H9 (cell line): ENCODE data around the gene MAP3K1. TPM values are rescaled to one million over a fixed set of nuclear protein-coding genes. Genes with fewer than 3 reads are reported as not detected.

Experiments used
- DNase-seq: peaks from one replicate; pipeline ENCODE4 v3.0.0-alpha.2; 2017
- H2AFZ ChIP-seq: one replicate; pipeline ENCODE4 v1.6.1; 2013; ENCODE audit warnings: mild to moderate bottlenecking, low read length, control low read depth, moderate library complexity
- H2AK5ac ChIP-seq: 2 replicates; pipeline ENCODE4 v1.6.1; 2013; ENCODE audit warnings: low read length, control low read depth, mixed read lengths; ENCODE audit not compliant: insufficient read length
- H2BK120ac ChIP-seq: one replicate; pipeline ENCODE4 v1.6.1; 2013; ENCODE audit warnings: low read depth, mild to moderate bottlenecking, low read length, control low read depth, inconsistent platforms; ENCODE audit not compliant: poor library complexity, severe bottlenecking
- H2BK12ac ChIP-seq: 2 replicates; pipeline ENCODE4 v1.6.1; 2013; ENCODE audit warnings: low read length, control low read depth, mixed read lengths, low read depth; ENCODE audit not compliant: insufficient read length
- H2BK15ac ChIP-seq: 2 replicates; pipeline ENCODE4 v1.6.1; 2013; ENCODE audit warnings: low read depth, low read length, control low read depth
- H2BK20ac ChIP-seq: one replicate; pipeline ENCODE4 v1.6.1; 2013; ENCODE audit warnings: low read depth, mild to moderate bottlenecking, low read length, control low read depth, inconsistent platforms; ENCODE audit not compliant: poor library complexity, severe bottlenecking
- H2BK5ac ChIP-seq: 2 replicates; pipeline ENCODE4 v1.6.1; 2013; ENCODE audit warnings: low read length, control low read depth, mixed read lengths; ENCODE audit not compliant: insufficient read length
- H3K14ac ChIP-seq: 2 replicates; pipeline ENCODE4 v1.6.1; 2013; ENCODE audit warnings: low read length, control low read depth; ENCODE audit not compliant: insufficient read depth
- H3K18ac ChIP-seq: 2 replicates; pipeline ENCODE4 v1.6.1; 2013; ENCODE audit warnings: low read depth, mild to moderate bottlenecking, mixed read lengths, low read length, control low read depth; ENCODE audit not compliant: insufficient read length
- H3K23ac ChIP-seq: 2 replicates; pipeline ENCODE4 v1.6.1; 2013; ENCODE audit warnings: low read length, control low read depth, mixed read lengths, low read depth; ENCODE audit not compliant: insufficient read length
- H3K23me2 ChIP-seq: 2 replicates; pipeline ENCODE4 v1.6.1; 2013; ENCODE audit warnings: low read depth, mild to moderate bottlenecking, mixed read lengths, low read length, control low read depth; ENCODE audit not compliant: insufficient read length, poor library complexity, severe bottlenecking
- H3K27ac ChIP-seq: 2 replicates; pipeline ENCODE4 v1.5.1; 2013; ENCODE audit warnings: low read length, control low read depth, mixed read lengths, low read depth; ENCODE audit not compliant: insufficient read length
- H3K27me3 ChIP-seq: 2 replicates; pipeline ENCODE4 v1.6.1; 2013; ENCODE audit warnings: low read length, control low read depth, inconsistent platforms; ENCODE audit not compliant: insufficient read depth
- H3K4ac ChIP-seq: 2 replicates; pipeline ENCODE4 v1.6.1; 2013; ENCODE audit warnings: low read depth, mild to moderate bottlenecking, control low read depth, inconsistent platforms, low read length, moderate library complexity
- H3K4me1 ChIP-seq: 2 replicates; pipeline ENCODE4 v1.6.1; 2013; ENCODE audit warnings: low read length, control low read depth, inconsistent platforms; ENCODE audit not compliant: insufficient read depth
- H3K4me2 ChIP-seq: 2 replicates; pipeline ENCODE4 v1.6.1; 2013; ENCODE audit warnings: low read length, control low read depth, mixed read lengths; ENCODE audit not compliant: insufficient read length, insufficient read depth
- H3K56ac ChIP-seq: 2 replicates; pipeline ENCODE4 v1.6.1; 2013; ENCODE audit warnings: low read depth, mild to moderate bottlenecking, mixed read lengths, low read length, control low read depth; ENCODE audit not compliant: insufficient read length
- H3K79me1 ChIP-seq: 2 replicates; pipeline ENCODE4 v1.6.1; 2013; ENCODE audit warnings: low read depth, mild to moderate bottlenecking, moderate library complexity, low read length, control low read depth, inconsistent platforms; ENCODE audit not compliant: insufficient read depth, poor library complexity, severe bottlenecking
- H3K79me2 ChIP-seq: 2 replicates; pipeline ENCODE4 v1.6.1; 2013; ENCODE audit warnings: low read length, control low read depth, inconsistent platforms; ENCODE audit not compliant: insufficient read depth
- H3K9ac ChIP-seq: 2 replicates; pipeline ENCODE4 v1.6.1; 2013; ENCODE audit warnings: low read length, control low read depth, mixed read lengths; ENCODE audit not compliant: insufficient read length; ENCODE audit errors: extremely low read depth
- H3K9me3 ChIP-seq: one replicate; pipeline ENCODE4 v1.6.1; 2013; ENCODE audit warnings: low read depth, low read length, inconsistent platforms; ENCODE audit not compliant: control insufficient read depth
- H3T11ph ChIP-seq: one replicate; pipeline ENCODE4 v1.6.1; 2013; ENCODE audit warnings: mild to moderate bottlenecking, low read length, control low read depth, inconsistent platforms
- H4K20me1 ChIP-seq: one replicate; pipeline ENCODE4 v1.6.1; 2013; ENCODE audit not compliant: control insufficient read depth, insufficient read length, insufficient read depth
- H4K5ac ChIP-seq: 2 replicates; pipeline ENCODE4 v1.6.1; 2013; ENCODE audit warnings: low read depth, mild to moderate bottlenecking, mixed read lengths, low read length, control low read depth; ENCODE audit not compliant: insufficient read length
- H4K8ac ChIP-seq: replicated peaks from 2 replicates; pipeline ENCODE4 v1.6.1; 2013; ENCODE audit warnings: low read length, control low read depth, mixed read lengths, low read depth; ENCODE audit not compliant: insufficient read length
- H4K91ac ChIP-seq: 2 replicates; pipeline ENCODE4 v1.6.1; 2013; ENCODE audit warnings: low read depth, mild to moderate bottlenecking, moderate library complexity, mixed read lengths, low read length, control low read depth; ENCODE audit not compliant: insufficient read length
- H3K27ac Mint-ChIP-seq, 3 experiments: 2 replicates in 2 of 3; 3 replicates in 1 of 3; pipeline ENCODE4 v1.8.0; 2020 to 2021; ENCODE audit warnings: mixed read lengths in 3 of 3, mild to moderate bottlenecking in 1 of 3, moderate library complexity in 1 of 3
- H3K27me3 Mint-ChIP-seq: 2 replicates; pipeline ENCODE4 v1.8.0; 2021; ENCODE audit warnings: low read depth, mild to moderate bottlenecking, moderate library complexity, mixed read lengths
- H3K36me3 Mint-ChIP-seq, 3 experiments: 2 replicates in 2 of 3; 3 replicates in 1 of 3; pipeline ENCODE4 v1.8.0; 2020 to 2021; ENCODE audit warnings: low read depth in 3 of 3, mixed read lengths in 3 of 3; ENCODE audit not compliant: insufficient read depth in 1 of 3
- H3K4me1 Mint-ChIP-seq, 2 experiments: 2 replicates each; pipeline ENCODE4 v1.8.0; 2020; ENCODE audit warnings: mixed read lengths in 2 of 2
- H3K4me3 Mint-ChIP-seq, 2 experiments: 2 replicates in 1 of 2; 3 replicates in 1 of 2; pipeline ENCODE4 v1.8.0; 2020 to 2021; ENCODE audit warnings: mild to moderate bottlenecking in 2 of 2, mixed read lengths in 2 of 2, moderate library complexity in 1 of 2
- H3K9me3 Mint-ChIP-seq, 2 experiments: 2 replicates in 1 of 2; 3 replicates in 1 of 2; pipeline ENCODE4 v1.8.0; 2020; ENCODE audit warnings: mild to moderate bottlenecking in 2 of 2, mixed read lengths in 2 of 2, moderate library complexity in 1 of 2
- CTCF ChIP-seq: fragments of 200-600 bp; sonication (generic); conservative IDR thresholded peaks from 3 replicates; pipeline ENCODE4 v1.8.0; 2021; ENCODE audit warnings: antibody characterized with exemption, mild to moderate bottlenecking
- WGBS: extraction: QIAGEN DNeasy Blood & Tissue Kit; methylation state at CpG from one replicate; pipeline ENCODE4 v1.1.7; 2013; ENCODE audit warnings: missing lambda C conversion rate, low lambda C conversion rate, mixed read lengths; ENCODE audit not compliant: insufficient read length; ENCODE audit errors: extremely low coverage; 5-methylcytosine and 5-hydroxymethylcytosine counted together
- total RNA-seq: library from RNA; stranded (reverse); gene quantifications from 2 replicates; pipeline ENCODE4 v1.2.1, GENCODE V29; 2021

The MAP3K1 gene
- total RNA-seq, 1 experiment from 2014 or later, result 11.1 TPM

- Histone ChIP-seq H2BK5ac (no peak overlapping the region), H3K9ac (no peak overlapping the region), H3K18ac (no peak overlapping the region), H2AK5ac (no peak overlapping the region), H4K8ac (no peak overlapping the region), H2AFZ (no peak overlapping the region), H2BK12ac (no peak overlapping the region), H3K27ac (no peak overlapping the region), H4K5ac (no peak overlapping the region), H3K4me1 (peaks cover 8% of the 10 kb centered on the region), H3K79me2 (peaks cover 6% of the 10 kb centered on the region; the same call in 1 of the 2 replicates), H3K4ac (no peak overlapping the region), H3K23ac (no peak overlapping the region), H3K14ac (no peak overlapping the region), H4K20me1 (no peaks in the 10 kb centered on the region), H3K9me3 (no peaks in the 10 kb centered on the region), H3K4me2 (no peak overlapping the region), H3T11ph (no peak overlapping the region), H2BK20ac (no peak overlapping the region), H2BK15ac (no peak overlapping the region), H3K27me3 (no peaks in the 10 kb centered on the region), H3K79me1 (no peaks in the 10 kb centered on the region), H3K56ac (no peak overlapping the region), H3K23me2 (no peaks in the 10 kb centered on the region), H2BK120ac (no peak overlapping the region), H4K91ac (no peak overlapping the region)
- Mint-ChIP-seq H3K9me3 (no peaks in the 10 kb centered on the region), H3K4me3 (no peak overlapping the region), H3K27ac (peak overlapping the region in 1 of 3 experiments; percentile 21; a peak in 1 of 7 replicates), H3K36me3 (no peaks in the 10 kb centered on the region), H3K27me3 (no peaks in the 10 kb centered on the region), H3K4me1 (peaks cover 47 to 48% of the 10 kb centered on the region in 2 experiments)
- no peak for DNase-seq
- TF ChIP-seq CTCF, result no peak
- no CpG with 5 or more reads among the region's 1 CpG for WGBS
Measured at GRCh38 chr5:56837956-56838355, 22.6 kb downstream of the MAP3K1 start.
